Stimulated activated CD4-positive, alpha-beta T cell treated with anti-CD3 and anti-CD28 coated beads, Interleukin-1b, Interleukin-23, amount 100 ng/mL, for 24 hours (primary cell): ENCODE measurements around the gene MRPL20.
"Not testable (repeated sequence)": the region's sequence is repeated elsewhere in the genome, so short reads cannot be mapped to it uniquely, and the experiment has no call there.

Experiments
- DNase-seq, 4 experiments: peaks; one replicate each; pipeline ENCODE4 v3.0.0-alpha.2; 2020; ENCODE audit warnings: low read depth in 4 of 4, low spot score in 1 of 4

MRPL20 gene

GRCh38 chr1:1426496-1427105 is 19.5 kb upstream of the MRPL20 start:
- DNase-seq = no peak

- no peak for DNase-seq
Measured at GRCh38 chr1:1425753-1426495, 18.8 kb upstream of the MRPL20 start.

- DNase-seq = no peak
Measured at GRCh38 chr1:1425426-1425752, 18.3 kb upstream of the MRPL20 start.

- no peak for DNase-seq
Measured at GRCh38 chr1:1424707-1425106, 17.6 kb upstream of the MRPL20 start.

DNA sequence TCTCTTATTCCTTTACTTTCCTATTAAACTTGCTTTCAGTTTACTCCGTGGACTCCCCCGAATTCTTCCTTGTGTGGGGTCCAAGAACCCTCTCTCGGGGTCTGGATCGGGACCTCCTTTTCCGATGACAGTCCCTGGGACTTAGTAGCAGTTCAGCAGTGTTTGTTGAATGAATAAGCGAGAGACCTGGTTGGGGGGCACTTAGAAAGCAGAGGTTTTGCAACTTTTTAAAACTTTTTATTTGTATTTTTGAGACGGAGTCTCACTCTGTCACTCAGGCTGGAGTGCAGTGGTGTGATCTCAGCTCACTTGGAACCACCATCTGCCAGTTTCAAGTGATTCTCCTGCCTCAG is 16.1 kb upstream of the MRPL20 start:
- no peak for DNase-seq

DNA sequence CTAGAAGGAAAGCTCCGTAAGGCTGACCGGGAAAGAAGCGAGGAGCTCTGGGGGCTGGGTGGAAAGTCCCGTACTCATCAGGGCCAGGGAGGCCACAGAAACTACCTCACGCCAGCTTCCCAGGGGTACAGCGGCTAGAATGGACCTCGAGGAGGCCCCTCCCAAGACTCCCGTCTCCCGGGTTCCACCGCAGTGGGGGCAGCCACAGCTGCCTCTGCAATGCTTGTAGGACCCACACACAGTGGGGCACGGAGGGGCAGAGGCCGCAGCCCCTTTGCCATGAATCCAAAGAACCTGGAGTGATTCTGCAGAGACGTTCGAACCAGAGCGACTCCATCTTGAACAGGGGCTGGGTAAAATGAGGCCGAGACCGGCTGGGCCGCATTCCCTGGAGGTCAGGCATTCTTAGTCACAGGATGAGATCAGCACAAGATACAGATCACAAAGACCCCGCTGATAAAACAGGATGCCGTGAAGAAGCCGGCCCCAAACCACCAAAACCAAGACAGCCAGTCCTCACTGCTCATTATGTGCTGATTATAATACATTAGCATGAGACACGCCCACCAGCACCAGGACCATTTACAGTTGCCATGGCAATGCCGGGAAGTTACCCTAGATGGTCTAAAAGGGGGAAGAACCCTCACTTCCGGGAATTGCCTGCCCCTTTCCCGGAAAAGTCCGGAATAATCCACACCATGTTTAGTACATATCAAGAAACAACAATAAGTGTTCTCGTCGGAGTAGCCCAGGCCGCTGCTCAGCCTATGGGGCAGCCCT is 15.6 kb upstream of the MRPL20 start:
- DNase-seq = no peak

GRCh38 chr1:1421907-1422464 is 14.9 kb upstream of the MRPL20 start:
- DNase-seq = no peak

- no peak for DNase-seq
Measured at GRCh38 chr1:1421147-1421906, 14.2 kb upstream of the MRPL20 start, which contains the start of gene ANKRD65. Gene ANKRD65 (minus strand): TSS chr1:1421276. CDS start chr1:1421005, 271 bp downstream.

GRCh38 chr1:1420654-1421141 is 13.6 kb upstream of the MRPL20 start:
- DNase-seq = no peak

DNA sequence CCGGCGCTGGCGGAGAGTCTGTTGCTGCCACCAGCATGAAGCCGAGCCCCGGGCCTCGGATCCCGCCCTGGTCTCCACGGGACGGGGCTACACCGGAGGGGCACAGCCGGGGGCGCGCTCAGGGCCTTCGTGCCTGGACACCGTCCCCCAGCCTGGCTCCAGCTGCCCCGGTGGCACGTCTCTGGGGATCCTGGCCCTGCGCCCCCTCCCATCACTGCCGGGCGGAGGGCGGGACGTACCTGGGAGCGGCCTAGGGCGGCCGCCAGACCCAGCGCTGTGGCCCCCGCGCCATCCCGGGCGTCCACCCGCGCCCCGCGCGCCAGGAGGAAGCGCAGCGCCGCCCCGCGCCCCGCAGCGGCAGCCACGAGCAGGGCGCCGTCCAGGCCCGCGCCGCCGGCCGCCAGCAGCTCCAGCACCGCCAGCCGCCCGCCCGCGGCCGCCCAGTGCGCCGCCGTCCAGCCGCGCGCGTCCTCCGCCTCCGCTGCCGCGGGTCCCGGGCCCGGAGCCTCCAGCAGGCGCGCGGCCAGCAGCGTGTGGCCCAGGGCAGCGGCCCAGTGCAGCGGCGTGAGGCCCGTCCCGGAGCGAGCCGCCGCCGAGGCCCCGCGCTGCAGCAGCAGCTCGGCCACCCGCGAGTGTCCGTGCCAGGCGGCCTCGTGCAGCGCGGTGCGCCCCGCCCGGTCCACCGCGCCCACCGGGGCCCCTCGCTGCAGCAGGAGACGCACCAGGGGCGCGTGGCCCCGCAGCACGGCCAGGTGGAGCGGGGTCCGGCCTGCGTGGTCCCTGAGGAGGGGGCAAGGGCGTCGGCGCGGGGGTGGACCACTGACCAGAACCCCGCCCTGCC is 12.9 kb upstream of the MRPL20 start:
- no peak for DNase-seq

GRCh38 chr1:1419363-1419812 is 12.3 kb upstream of the MRPL20 start:
- no peak for DNase-seq

GRCh38 chr1:1418464-1419362 is 11.6 kb upstream of the MRPL20 start:
- DNase-seq = no peak

DNA sequence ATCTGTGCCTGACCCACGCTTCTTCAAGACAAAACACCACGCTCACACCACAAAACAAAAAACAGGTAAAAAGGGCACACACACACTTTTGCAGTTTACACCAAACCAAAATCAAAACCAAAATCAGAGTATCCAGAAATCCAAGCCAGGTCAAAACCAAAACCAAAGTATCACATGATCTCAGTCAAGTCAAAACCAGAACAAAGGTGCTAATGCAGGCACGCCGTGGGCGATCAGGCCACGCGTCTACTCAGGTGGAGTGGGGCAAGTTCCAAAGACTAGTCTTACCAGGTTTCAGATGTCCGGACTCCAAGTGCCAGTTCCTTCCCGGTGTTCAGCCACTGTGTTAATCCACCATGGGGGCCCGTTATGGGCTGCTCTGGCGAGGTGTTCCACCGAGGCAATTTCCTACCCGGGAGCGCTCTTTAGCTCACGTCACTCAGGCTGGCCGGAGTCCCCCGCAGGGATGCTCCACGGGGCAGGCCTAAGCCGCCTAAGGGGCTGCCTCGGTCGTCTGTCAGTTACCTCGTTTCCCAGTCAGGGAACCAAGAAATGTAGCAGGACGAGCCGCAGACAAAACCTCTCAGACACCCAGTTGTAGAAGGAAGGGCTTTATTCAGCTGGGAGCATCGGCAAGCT is 10.9 kb upstream of the MRPL20 start:
- DNase-seq = not testable (repeated sequence)

DNA sequence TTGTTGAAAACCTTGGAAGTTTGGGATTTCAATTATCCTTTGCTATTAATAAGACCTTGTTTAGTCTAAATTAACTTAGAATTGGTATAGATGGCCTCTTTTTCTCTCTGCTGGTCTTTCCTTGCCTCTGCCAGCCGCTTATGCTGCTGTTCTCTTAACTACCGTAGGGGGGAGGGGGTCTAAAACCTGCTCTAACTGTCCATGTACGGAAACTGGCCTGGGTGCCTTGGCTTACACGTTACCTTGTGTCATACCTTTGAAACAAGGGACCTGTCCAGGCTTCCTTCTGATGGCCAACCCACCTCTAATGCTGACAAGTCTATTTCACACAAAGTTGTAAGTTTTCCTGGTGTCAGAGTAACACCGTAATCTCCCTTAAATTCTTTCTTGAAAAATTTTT is 10.3 kb upstream of the MRPL20 start:
- not testable (repeated sequence) for DNase-seq

DNA sequence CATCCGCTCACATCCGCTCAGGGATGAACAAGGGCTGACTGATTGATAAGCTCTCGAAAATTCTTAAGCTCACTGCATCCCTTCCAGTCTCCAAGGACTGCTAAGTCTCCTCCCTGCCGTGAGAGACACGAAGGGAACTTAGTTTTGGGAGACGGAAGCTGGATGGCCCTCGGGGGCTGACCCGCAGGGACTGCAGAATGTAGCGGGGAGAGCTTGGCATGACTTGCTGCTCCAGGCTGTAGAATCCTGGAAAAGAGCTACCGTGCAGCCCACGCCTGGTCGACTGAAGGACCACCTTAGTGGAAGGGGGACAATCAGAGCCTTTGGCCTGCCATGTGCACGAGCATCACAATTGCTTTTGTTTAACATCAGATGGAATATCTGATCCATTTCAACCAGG is 8.7 kb upstream of the MRPL20 start:
- no peak for DNase-seq

- not testable (repeated sequence) for DNase-seq
Measured at GRCh38 chr1:1412311-1412902, 5.3 kb upstream of the MRPL20 start.

DNA sequence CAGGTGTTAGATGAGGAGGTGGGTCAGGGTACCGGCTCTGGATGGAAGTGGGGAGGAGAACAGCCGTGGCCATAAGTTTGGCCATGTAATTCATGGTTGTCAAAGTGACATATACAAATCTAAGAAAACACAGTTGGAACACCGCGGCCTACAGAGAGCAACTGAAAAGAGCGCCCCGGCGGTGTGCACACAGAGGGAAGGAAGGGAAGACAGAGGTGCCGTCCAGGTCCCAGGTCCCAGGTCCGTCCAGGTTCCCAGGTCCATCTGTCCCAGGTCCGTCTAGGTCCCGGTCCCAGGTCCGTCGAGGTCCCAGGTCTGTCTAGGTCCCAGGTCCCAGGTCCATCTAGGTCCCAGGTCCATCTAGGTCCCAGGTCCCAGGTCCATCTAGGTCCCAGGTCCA is 4.5 kb upstream of the MRPL20 start:
- no peak for DNase-seq

- not testable (repeated sequence) for DNase-seq
Measured at GRCh38 chr1:1410238-1410637, 3.1 kb upstream of the MRPL20 start.
